Islet precursor cell (in vitro differentiated cells): ENCODE results near the gene UTP3.
"Not testable (repeated sequence)": the region's sequence is repeated elsewhere in the genome, so short reads cannot be mapped to it uniquely, and the experiment has no call there.

Source experiments
- DNase-seq: peaks from one replicate; pipeline ENCODE4 v3.0.0-alpha.2; 2018

Gene UTP3

DNA sequence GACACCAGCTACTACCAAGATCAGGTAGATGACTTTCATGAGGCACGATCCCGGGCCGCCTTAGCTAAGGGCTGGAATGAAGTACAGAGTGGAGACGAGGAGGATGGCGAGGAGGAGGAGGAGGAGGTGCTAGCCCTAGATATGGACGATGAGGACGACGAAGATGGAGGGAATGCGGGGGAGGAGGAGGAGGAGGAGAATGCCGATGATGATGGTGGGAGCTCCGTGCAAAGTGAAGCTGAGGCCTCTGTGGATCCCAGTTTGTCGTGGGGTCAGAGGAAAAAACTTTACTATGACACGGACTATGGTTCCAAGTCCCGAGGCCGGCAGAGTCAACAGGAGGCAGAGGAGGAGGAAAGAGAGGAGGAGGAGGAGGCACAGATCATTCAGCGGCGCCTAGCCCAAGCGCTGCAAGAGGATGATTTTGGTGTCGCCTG is 481 bp downstream of the UTP3 start:
- peak; percentile 57 for DNase-seq

- DNase-seq, result no peak
Measured at GRCh38 chr4:70691661-70692060, 3.3 kb downstream of the UTP3 start.

- not testable (repeated sequence) for DNase-seq
Measured at GRCh38 chr4:70694633-70695032, 6.3 kb downstream of the UTP3 start.

DNA sequence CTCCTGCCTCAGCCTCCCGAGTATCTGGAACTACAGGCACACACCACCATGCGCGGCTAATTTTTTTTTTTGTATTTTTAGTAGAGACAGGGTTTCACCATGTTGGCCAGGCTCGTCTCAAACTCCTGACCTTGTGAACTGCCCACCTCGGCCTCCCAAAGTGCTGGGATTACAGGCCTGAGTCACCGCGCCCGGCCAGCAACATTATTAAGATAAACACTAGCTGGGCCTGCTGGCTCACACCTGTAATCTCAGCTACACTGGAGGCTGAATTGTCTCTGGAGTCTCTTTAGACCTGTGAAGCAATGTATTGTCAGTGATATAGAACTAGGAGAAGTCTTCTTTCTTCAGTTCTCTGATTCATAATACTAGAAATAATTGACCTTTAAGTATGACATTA is 10.1 kb downstream of the UTP3 start:
- DNase-seq, result not testable (repeated sequence)

DNA sequence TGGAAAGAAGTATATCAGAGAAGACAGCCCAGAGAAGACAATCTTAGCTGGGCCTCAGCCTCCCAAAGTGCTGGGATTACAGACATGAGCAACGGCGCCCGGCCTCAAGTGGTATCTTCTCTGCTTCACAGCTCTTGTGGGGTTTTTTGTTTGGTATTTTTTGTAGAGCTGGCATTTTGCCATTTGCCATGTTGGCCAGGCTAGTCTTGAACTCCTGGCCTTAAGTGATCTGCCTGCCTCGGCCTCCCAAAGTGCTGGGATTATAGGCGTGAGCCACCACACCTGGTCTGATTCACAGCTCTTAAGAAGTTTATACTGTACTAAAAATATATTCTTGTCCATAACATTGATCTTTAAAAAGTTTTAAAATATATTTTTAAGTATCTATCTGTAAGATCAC is 12.4 kb downstream of the UTP3 start:
- DNase-seq, result no peak

- no peak for DNase-seq
Measured at GRCh38 chr4:70701271-70701670, 12.9 kb downstream of the UTP3 start.

- DNase-seq, result not testable (repeated sequence)
Measured at GRCh38 chr4:70702592-70702991, 14.3 kb downstream of the UTP3 start.

DNA sequence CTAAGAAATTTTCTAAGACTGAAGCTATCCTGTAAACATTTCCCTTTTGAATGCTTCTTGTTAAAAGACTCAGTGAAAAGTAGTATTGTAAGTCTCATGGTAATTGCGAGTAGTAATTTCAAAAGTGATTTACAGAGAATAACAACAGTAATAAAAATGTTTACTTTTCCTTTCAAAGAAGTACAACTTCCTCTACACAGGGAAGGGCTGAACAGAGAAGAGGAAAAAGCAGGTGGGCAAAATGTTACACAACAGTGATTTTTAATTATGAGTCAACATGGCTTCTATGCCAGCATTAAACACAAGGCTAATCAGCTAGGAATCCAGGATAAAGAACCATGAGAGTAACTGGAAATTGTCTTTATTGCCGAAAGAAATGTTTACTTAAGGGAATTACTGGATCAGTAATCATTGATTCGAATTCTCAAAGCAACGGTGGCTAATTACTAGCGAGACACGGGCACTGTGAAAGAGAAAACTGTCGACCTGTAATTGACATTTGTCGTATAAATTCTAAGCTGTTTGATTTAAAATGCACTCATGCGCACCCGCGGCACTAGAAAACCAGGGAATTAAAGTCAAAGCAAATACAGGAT is 15.4 kb downstream of the UTP3 start:
- DNase-seq, result no peak

- DNase-seq, result peak; percentile 96
Measured at GRCh38 chr4:70704215-70704930, 16.0 kb downstream of the UTP3 start.

DNA sequence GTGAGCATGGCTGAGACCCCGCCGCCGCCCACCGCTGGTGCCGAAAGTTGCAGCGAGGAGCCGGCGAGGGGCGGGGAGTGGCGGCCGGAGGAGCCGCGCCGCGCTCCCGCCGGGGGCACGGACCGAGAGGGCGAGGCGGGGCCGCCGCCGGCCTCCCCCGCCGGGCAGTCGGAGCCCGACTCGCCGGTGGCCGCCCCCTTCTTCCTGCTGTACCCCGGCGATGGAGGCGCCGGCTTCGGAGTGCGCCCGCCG is 16.5 kb downstream of the UTP3 start:
- no peak for DNase-seq

DNA sequence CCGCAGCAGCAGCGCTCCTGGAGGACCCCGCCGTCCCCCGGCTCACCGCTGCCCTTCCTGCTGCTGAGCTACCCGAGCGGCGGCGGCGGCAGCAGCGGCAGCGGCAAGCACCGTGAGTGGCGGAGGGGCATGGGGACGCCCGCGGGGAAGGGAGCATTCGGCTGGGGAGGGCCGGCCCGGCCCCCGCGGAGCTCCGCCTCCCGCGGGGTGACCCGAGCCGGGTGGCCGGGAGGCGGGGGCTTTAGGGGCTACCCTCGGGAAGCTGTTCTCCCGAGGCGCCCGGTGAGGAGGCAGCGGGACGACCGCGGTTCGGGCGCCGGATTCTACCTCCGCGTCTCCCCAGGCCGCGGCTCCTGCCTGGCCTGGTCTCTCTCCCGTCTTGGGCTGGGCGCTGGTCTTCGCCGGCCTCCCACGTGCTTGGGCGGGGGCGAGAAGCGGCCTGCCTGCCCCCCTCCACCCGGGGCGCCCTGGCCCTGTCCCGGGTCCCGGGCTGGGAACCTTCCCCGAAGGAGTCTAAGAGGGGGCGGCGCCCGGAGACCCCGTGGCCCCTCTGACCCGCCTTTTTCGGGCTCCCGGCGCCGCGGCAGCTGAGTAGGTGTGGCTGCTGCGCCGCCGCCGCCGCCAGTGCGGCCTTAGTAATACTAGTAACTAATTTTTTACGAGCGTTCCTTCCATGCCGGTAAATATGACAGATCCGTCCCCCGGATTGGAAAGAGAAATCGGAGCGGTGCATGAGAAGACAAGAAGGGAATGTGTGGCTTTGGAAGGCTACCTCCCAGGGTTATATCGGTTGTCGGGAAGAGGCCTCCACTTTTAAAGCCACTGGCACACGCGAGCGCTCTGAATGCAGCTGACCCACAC is 17.1 kb downstream of the UTP3 start:
- peak; percentile 83 for DNase-seq

DNA sequence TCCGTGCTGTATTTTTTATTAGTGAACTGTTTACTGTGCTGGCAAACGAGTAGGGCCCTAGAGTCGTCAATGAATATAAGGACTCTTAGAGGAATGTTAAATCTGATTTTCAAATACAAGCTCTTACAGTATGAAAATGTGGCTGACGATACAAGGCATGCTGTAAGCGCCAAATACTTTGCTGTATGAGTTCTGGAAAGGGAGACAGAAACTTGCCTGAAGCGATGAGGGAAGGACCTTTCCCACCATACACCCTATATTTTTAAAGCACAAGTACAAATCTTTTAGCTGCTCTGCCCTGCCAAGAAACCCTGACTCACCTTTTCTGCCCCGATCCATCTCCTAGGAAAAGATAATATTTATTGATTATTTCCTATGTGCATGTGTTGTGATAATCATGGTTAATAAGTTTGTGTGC is 17.7 kb downstream of the UTP3 start:
- no peak for DNase-seq

DNA sequence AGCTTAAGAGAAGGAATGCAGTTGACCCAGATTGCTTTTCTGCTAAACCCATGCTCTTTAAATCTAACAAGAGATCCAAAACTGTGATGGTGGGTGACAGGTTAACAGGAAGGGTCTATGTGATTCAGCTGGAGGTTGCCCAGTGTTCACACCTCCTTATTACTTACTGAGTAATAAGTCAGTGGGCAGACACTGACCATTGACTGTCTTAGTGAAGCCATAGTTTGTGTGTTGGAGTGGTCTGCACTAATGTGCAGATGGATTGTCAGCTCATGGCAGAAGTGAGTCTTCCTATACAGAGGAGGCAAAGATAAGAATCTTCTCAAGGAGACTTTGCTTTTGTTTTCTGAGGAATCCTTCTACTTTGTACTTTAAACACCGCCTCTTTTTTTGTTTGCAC is 18.2 kb downstream of the UTP3 start:
- no peak for DNase-seq

- no peak for DNase-seq
Measured at GRCh38 chr4:70709611-70710205, 21.4 kb downstream of the UTP3 start.

DNA sequence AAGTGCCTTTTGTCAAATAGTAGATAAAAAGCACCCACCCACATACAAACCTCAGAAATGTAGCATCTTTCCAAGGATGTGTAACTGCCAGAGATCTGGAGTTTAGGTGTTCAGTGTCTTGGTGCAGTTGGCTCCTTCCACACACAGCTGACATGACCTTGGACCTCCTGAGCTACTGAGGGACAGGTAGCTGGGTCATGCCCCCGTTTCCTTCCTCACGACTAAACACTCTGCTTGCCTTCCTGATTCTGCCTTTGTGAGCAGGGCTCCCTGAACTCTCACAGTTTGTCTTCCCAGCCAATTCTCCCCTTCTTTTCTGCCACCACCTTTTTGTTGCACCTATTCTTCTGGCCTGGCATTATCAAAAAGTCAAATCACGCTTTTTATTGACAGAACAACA is 23.3 kb downstream of the UTP3 start:
- no peak for DNase-seq

DNA sequence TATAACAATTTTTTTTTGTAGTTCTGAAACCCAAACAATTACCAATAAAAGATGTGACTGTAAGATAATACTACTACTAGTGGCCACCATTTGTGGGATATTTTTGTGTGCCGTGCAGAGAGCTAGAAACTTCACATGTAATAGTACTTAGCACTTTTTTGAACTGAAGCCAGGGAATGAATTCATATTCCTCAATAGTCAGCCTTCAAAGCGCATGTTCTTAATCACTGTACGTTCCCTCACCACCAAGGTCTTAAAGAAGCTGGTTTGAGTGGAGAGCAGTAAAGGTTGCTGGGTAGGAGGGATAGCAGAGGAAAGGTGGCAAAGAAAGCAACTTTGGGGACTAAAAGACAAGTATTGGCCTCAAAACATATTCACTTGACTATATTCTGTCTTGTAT is 23.8 kb downstream of the UTP3 start:
- DNase-seq, result no peak

DNA sequence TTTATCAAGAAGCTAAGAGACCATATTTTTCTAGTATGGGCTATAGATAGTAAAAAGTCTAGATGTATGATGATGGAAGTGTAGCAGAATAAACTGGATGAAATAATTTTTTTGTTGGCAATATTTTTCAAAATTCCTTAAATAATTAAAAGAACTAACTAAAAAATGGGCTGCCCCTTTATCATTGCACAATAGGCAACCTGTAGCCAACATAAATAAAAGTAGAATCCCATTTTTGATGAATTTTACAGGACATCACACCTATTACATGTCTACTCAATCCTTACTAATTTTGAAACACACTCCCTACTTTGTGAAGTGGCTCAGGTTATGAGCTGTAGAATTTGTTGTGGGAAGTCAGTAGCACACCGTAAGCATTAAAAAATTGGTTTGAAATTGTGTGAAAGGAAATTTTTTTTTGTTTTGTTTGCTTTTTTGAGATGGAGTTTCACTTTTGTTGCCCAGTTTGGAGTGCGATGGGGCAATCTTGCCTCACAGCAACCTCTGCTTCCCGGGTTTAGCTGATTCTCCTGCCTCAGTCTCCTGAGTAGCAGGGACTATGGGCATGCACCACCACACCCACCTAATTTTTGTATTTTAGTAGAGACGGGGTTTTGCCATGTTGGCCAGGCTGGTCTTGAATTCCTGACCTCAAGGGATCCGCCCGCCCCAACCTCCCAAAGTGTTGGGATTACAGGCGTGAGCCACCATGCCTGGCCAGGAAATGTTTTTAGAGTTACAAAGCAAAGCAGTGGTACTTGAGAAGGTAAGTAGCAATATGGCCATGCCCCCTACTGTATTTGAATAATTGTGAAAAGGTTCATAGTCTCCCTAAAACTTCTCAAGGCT is 24.5 kb downstream of the UTP3 start:
- no peak for DNase-seq

GRCh38 chr4:70713453-70714078 is 25.2 kb downstream of the UTP3 start:
- no peak for DNase-seq

- DNase-seq, result no peak
Measured at GRCh38 chr4:70714079-70714887, 26.0 kb downstream of the UTP3 start.

DNA sequence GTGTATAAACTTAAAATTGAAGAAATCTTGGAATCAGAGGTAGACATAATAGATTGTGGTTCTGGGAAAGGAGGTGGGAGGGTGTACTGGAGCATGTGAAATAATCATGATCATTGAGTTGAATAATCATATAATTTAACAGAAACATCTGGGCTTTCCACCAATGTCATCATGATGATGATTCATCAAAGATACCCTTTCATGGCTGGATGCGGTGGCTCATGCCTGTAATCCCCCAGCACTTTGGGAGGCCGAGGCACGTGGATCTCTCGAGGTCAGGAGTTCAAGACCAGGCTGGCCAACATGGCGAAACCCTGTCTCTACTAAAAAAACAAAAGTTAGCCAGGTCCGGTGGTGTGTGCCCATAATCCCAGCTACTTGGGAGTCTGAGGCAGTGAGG is 26.8 kb downstream of the UTP3 start:
- DNase-seq, result no peak

DNA sequence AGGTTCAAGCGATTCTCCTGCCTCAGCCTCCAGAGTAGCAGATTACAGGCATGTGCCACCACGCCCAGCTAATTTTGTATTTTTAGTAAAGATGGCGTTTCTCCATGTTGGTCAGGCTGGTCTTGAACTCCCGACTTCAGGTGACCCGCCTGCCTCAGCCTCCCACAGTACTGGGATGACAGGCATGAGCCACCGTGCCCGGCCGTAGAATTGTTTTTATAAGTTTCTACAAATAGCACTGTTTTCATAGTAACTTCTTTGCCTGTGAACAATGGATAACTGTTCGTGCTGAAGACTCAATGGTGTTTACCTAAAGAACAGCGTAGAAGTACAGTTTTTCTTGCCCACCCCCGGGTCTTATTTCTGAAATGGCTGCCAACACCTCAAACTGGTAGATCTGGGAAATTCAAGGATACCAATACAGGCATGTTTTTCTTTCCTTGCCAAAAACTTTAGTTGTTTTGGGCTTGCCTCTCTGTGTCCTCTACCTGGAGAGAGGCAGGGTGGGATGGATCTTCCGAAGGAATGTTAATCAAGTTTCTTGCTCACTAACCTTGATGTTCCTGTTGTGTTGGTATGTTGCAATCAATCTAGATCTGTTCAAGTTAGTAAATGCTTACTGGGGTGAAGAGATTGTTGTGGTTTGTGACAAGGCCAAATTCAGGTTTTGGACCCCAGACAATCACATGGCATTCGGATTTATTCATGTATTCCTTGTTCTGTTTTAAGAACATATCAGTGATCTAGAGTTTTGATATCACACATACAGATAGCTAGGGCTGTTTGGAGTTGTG is 30.7 kb downstream of the UTP3 start:
- DNase-seq, result no peak
